Esophagus squamous epithelium (tissue), 4 donors: ENCODE data around the gene FOXB1.

ENCODE experiments used
- POLR2A ChIP-seq, 4 donors: fragments of 450-650 bp; IDR thresholded peaks; one replicate each; pipeline ENCODE4 v1.6.1; 2017; ENCODE audit warnings: antibody characterized with exemption in 4 of 4, mild to moderate bottlenecking in 4 of 4, moderate library complexity in 3 of 4
- TF ChIP-seq, protein P1 (sequence below), 6 experiments: fragments of 450-650 bp in 4 of 6; fragments of 200-600 bp in 2 of 6; sonication (generic) in 2 of 6; IDR thresholded peaks; one replicate each; pipeline ENCODE4 v1.5.1; 2016 to 2019; ENCODE audit warnings: antibody characterized with exemption in 6 of 6, mild to moderate bottlenecking in 4 of 6, moderate library complexity in 4 of 6

DNA sequence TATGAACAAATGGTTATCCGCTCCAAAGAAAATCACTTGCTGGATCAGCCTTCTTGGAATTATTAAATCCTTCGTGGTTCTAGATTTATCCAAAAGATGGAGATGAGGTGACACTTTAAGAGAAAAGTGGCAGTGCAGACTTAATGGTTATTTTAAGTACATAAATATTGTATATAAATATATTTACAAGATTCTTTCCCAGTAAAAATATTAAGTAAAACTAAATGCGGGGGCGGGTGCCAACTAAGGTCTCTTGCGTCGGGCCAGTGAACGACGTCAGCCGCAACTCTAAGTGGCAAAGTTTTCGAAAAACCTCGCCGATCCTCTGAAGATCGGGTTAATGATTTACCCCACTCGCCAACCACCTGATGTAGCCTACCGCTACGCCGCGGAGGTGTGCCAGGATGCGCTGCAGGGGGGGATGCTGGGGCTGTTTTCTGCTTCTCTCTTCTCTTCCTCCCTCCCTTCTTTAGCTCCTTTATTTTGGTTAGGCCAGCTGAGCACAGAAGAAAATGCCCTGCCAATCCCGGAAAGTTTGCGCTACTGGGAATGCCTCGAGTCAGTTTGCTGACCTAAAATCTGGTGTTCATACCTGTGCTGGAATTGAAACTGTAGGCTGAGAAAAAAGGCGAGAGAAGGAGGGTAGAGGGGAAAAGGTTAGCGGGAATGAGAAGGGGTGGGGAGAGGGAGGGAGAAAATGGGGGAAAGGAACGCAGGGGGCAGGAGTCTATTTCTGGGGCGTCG lies 7.6 kb upstream of the FOXB1 start:
- TF ChIP-seq, protein P1, sequence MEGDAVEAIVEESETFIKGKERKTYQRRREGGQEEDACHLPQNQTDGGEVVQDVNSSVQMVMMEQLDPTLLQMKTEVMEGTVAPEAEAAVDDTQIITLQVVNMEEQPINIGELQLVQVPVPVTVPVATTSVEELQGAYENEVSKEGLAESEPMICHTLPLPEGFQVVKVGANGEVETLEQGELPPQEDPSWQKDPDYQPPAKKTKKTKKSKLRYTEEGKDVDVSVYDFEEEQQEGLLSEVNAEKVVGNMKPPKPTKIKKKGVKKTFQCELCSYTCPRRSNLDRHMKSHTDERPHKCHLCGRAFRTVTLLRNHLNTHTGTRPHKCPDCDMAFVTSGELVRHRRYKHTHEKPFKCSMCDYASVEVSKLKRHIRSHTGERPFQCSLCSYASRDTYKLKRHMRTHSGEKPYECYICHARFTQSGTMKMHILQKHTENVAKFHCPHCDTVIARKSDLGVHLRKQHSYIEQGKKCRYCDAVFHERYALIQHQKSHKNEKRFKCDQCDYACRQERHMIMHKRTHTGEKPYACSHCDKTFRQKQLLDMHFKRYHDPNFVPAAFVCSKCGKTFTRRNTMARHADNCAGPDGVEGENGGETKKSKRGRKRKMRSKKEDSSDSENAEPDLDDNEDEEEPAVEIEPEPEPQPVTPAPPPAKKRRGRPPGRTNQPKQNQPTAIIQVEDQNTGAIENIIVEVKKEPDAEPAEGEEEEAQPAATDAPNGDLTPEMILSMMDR (IDR thresholded peaks at IDR 0.05) = no peak
- TF ChIP-seq POLR2A (IDR thresholded peaks at IDR 0.05) = no peak
